Retinal pigment epithelial cell (primary cell): ENCODE data around the gene AOC2.
"Not testable (repeated sequence)": the region's sequence is repeated elsewhere in the genome, so short reads cannot be mapped to it uniquely, and the experiment has no call there.

Source experiments
- DNase-seq: peaks from one replicate; pipeline ENCODE4 v3.0.0-alpha.2; 2010; ENCODE audit warnings: low read depth
- H3K4me3 ChIP-seq: 2 replicates; pipeline ENCODE4 v1.5.1; 2011; ENCODE audit warnings: mild to moderate bottlenecking, low read length, control low read depth, moderate library complexity
- CTCF ChIP-seq: conservative IDR thresholded peaks from 2 replicates; pipeline ENCODE4 v1.5.1; 2011; ENCODE audit warnings: low read depth, low read length, control low read depth, inconsistent platforms

AOC2 gene

GRCh38 chr17:42857389-42857788, 13.0 kb downstream of the AOC2 start:
- H3K4me3 ChIP-seq = no peak overlapping the region
- TF ChIP-seq CTCF = no peak
- DNase-seq = no peak

- no peak overlapping the region for H3K4me3 ChIP-seq
- TF ChIP-seq CTCF = no peak
- no peak for DNase-seq
Measured at GRCh38 chr17:42865638-42866094, 21.3 kb downstream of the AOC2 start.

GRCh38 chr17:42866216-42866615, 21.8 kb downstream of the AOC2 start:
- no peak for TF ChIP-seq CTCF
- no peak overlapping the region for H3K4me3 ChIP-seq
- no peak for DNase-seq

GRCh38 chr17:42866631-42867575, 22.5 kb downstream of the AOC2 start:
- DNase-seq = no peak
- no peak overlapping the region for H3K4me3 ChIP-seq
- no peak for TF ChIP-seq CTCF

- not testable (repeated sequence) for DNase-seq, H3K4me3 ChIP-seq
Measured at GRCh38 chr17:42867694-42868261, 23.4 kb downstream of the AOC2 start.

- no peak overlapping the region for H3K4me3 ChIP-seq
- no peak for DNase-seq
- no peak for TF ChIP-seq CTCF
Measured at GRCh38 chr17:42868338-42868737, 24.0 kb downstream of the AOC2 start.

- H3K4me3 ChIP-seq = no peak overlapping the region
- TF ChIP-seq CTCF = no peak
- no peak for DNase-seq
Measured at GRCh38 chr17:42871647-42872046, 27.3 kb downstream of the AOC2 start.
